ENCODE results near the gene TCL1A.

- TF ChIP-seq BHLHE40 (IDR thresholded peaks at IDR 0.05; ENCODE audit: borderline replicate concordance) (no peak), TARDBP (IDR thresholded peaks at IDR 0.05) (no peak), FOXM1 (IDR thresholded peaks at IDR 0.05; ENCODE audit: borderline replicate concordance) (no peak), ZNF384 (IDR thresholded peaks at IDR 0.05) (no peak), NFRKB (IDR thresholded peaks at IDR 0.05) (no peak), FOXA1 (IDR thresholded peaks at IDR 0.05) (no peak), SP1 (IDR thresholded peaks at IDR 0.05) (no peak), HDGF (IDR thresholded peaks at IDR 0.05; ENCODE audit: borderline replicate concordance) (no peak)
These were observed 27.7 kb downstream of the TCL1A start, which contains the start of gene TCL1B for GRCh38 chr14:95685978-95686922.

All from HEK293T (cell line).